Inflammatory macrophage treated with lipopolysaccharide for 1 hour (primary cell): Measurements from ENCODE around the gene PHEX.

Experiments
- DNase-seq, 2 donors: peaks; one replicate each; pipeline ENCODE4 v3.0.0-alpha.2; 2020 to 2022

PHEX gene

DNA sequence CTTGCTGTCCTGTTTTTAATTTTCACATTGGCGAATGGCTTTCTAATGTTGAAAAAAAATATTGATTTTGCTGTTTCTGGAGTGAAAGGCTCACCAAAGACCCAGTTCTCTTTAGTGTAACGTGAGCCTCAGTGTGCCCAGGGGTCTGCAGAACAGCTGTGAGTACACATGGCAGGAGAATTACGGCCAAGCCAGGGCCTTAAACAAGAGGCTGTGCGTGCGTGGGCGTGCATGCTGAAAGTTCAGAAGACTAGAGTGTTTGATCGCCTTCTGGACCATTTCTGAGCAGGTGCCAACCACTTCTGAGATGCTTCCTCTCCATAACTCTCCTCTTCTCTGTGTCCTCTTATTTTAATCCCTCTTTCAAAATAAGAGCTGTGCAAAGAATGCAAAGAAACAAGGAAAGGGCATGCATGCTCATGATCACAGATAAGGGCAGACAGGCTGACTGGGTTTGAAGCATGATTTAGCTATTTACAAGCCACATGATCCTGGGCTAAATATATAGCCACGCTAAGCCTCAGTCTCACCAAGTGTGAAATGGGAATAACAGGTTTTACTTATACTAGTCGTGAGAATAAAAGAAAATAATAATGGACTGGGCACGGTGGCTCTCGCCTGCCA is 9.9 kb downstream of the PHEX start:
- no peak for DNase-seq

DNA sequence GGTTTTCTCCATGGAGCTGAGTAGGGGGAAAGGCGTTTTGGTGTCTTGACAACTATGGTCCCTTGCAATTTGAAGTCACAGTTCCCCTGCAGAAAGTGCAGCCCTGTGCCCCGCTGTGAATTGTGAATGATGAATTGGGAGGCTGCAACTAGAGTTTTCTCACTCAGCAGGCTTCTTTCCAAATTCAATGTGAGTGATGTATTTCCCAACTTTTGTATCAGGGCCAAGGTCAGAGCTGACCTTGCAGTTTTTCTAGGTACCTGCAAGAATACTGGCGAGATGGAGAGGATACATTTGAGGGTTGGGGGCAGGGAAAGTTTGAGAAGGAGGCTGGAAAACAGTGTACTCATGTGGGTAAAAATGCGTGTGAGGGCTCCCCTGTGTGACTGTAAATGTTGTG is 11.7 kb downstream of the PHEX start:
- no peak for DNase-seq

GRCh38 chrX:22047468-22047867 is 15.3 kb downstream of the PHEX start:
- no peak for DNase-seq

GRCh38 chrX:22053481-22053880 is 21.4 kb downstream of the PHEX start:
- DNase-seq: peak; percentile 59 to 72

- peak; percentile 47 to 73 for DNase-seq
Measured at GRCh38 chrX:22056235-22056634, 24.1 kb downstream of the PHEX start.

- DNase-seq: no peak
Measured at GRCh38 chrX:22057667-22058066, 25.5 kb downstream of the PHEX start.

DNA sequence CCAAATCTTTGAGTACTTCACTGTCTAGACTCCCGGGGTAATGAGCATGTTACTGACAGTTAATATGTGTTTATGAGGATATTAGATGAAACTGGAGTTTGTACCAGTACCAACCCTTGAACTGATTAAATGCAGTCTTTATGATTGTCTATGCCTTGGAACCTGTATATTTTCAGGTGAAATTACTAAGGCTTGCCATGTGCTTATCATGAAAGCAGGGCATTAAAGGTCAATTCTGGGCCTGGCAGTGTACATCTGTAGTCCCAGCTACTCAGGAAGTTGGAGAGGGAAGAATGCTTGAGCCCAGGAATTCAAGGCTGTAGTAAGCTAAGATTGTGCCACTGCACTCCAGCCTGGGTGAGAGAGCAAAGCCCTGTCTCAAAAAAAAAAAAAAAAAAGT is 27.6 kb downstream of the PHEX start:
- no peak for DNase-seq

- peak; percentile 29 to 68 for DNase-seq
Measured at GRCh38 chrX:22060415-22061280, 28.5 kb downstream of the PHEX start.

DNA sequence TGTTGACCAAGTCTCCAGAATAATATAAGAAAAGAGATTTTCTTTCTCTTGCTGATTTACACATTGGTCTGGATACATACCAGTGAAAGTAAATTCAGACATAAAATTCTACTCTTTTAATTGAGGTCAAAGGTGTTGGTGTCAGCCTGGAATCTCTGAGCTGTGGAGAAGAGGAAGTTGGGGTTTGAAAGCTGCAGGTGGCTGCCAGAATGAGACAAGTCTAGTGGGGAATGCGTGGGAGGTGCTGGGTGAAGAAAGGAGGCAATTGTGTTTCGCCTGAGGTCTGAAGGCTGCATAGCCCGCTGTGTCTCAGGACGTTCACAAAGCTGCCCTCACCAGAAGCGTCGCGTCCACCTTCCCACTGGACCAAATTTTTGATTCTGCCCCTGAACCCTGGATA is 31.2 kb downstream of the PHEX start:
- peak; percentile 39 to 79 for DNase-seq

DNA sequence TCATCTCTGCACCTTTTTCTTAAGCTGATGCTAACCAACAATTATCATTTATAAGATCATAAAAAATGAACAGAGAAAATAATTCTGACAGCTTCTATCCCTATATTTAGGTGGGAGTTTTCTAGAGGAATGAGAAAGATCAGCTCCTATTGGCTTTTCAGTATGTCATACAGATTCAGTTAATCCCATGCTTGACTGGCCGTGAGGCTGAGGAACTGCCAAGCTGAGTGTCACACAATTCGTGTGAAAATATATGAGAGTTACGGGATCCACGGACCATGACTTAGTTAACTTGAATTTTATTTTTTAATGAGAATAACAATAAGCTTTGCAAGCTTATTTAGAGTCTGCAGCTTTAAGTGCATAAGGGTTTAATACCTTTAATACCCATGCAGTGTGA is 37.5 kb downstream of the PHEX start:
- DNase-seq: no peak

- DNase-seq: no peak
Measured at GRCh38 chrX:22073928-22074327, 41.8 kb downstream of the PHEX start.

DNA sequence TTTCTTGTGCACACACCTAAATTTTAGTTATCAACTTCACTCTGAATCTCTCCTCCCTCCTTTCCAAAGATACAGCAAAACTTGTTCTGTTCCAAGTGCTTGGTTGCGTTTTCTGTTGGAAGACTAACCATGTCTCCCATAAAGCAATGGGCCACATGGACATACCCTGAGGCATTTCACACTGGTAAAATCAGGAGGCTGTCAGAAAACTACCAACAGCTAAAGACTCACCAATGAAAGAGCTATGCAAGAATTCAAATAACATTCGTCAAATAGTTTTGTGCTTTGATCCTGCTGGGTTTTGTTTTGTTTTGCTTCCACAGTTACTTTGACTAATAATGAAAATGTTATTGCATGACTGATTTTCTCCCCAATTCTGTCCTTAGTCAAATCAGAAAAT is 46.0 kb downstream of the PHEX start:
- no peak for DNase-seq

DNA sequence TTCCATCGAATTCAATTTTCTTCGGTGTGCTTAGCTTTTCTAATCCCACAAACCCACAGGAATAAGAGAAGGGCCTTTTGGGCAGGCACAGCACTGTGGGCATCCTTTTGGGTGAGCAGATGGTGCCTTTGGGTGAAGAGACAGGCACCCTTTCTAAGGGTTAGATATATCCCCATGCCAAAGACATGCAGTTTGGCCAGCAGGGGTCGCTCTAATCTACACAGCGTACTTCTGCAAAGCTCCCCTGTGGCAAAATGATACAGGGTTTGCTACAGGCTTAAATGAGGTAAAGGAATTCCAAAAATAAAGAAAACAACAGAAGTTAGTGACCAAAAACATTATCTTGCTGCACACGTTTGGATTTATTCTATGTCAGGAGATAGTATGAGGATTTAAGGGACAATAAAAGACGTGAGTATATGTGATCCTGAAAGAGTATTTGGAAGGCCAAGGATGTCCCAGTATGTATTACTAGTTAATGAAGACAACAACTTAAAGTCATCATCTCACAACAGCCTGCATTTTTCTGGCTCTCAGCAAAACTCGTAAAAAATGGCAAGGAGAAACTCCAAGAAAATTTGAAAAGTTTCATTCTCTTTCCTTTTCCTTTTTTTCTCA is 49.5 kb downstream of the PHEX start:
- peak in 1 of 2 donors; percentile 59 for DNase-seq

DNA sequence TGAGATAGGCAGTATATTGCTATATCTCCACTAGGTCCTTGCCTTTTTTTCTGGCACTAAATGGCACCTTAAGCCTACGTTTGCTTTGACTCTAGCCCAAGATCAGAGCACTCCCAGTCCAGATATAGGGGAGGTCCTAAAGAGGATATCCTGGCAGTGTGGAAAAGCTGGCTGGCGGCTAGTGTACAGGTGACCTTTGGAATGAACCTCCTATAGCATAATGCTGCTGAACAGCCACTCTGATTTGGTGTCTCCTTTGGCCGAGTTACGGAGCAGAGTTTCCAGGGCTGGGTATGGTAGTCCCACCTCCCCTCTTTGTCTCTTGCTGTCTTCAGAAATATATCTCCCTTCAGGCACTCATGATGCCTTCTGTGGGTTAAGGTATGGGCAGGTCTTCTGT is 53.9 kb downstream of the PHEX start:
- DNase-seq: no peak

- DNase-seq: no peak
Measured at GRCh38 chrX:22087011-22087557, 55.0 kb downstream of the PHEX start.

DNA sequence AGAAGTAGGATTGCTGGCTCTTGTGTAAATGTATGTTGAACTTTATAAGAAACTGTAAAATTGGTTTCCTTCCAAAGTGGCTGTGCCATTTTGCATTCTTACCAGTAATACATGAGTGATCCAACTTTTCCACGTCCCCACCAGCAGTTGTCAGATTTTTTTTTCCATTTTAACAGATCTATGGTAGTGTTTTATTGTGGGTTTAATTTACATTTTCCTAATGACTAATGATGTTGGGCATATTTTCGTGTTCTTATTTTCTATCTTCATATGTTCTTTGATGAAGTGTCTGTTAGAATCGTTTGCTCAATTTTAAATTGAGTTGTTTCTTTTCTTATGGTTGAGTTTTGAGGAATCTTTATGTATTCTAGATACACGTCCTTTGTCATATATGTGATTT is 56.2 kb downstream of the PHEX start:
- DNase-seq: no peak

- no peak for DNase-seq
Measured at GRCh38 chrX:22090181-22090580, 58.1 kb downstream of the PHEX start.

- DNase-seq: no peak
Measured at GRCh38 chrX:22093550-22093949, 61.4 kb downstream of the PHEX start.

- no peak for DNase-seq
Measured at GRCh38 chrX:22095286-22095685, 63.2 kb downstream of the PHEX start.

DNA sequence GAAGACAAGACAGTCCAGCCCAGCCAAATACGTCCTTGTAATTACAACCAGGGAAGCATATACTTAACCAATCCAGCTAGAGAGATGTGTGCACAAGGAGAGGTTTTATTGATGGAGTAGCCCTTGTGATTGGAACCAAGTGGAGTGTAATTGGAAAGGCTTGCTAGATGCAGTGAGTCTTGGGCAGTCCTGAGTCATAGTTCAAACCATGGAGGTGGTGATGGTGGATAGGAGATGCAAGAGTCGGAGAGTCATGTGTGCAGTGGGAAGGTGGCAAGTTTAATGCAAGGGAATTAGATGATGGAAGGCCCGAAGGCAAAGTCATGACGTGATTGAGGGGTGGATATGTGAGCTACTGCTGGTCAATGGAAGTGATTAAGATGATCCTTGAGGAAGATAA is 63.7 kb downstream of the PHEX start:
- DNase-seq: no peak

GRCh38 chrX:22097012-22097694 is 65.0 kb downstream of the PHEX start:
- no peak for DNase-seq

DNA sequence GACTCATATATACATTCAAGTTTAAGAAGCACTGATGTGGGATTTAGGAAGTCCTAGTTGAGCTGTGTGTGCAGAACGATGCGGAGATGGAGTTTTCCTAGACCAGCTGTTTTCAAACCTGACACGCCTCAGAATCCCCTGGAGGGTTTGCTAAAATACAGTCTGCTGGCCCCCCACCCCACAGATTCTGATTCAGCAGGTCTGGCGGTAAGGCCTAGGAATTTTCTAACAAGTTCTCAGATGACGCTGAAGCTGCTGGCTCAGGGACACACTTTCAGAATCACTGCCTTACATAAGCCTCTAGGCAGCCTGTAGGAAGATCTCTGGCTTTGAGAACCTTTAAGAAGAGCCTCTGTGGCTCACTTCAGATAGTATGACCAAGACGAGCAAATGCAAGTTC is 73.1 kb downstream of the PHEX start:
- no peak for DNase-seq

DNA sequence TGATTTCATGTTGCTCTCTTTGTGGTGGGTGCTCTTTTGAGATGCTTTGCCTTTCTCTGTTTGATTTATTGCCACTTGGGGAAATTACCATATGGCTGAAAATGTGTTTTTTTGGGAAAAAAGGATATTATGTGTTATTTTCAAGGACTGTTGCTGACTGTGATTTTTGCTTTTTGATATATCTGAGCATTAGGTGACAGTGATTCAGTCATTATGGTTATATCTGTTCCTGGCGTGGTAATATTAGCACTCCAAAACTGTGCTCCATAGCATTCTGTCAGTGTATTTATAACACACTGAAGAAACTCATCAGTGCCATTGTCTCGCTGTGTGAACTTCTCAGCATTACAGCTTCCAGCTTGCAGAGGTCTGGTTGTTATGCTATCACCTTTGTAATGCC is 73.8 kb downstream of the PHEX start:
- DNase-seq: no peak
